22Rv1 (cell line): ENCODE data around the gene CATSPERB.

Source experiments
- ZFX ChIP-seq: fragments of 450-650 bp; IDR thresholded peaks from 2 replicates; pipeline ENCODE4 v1.6.1; 2017; ENCODE audit warnings: antibody characterized with exemption, borderline replicate concordance
- TF ChIP-seq, protein P1 (sequence below): fragments of 450-650 bp; IDR thresholded peaks from 2 replicates; pipeline ENCODE4 v1.5.1; 2017; ENCODE audit warnings: mild to moderate bottlenecking

DNA sequence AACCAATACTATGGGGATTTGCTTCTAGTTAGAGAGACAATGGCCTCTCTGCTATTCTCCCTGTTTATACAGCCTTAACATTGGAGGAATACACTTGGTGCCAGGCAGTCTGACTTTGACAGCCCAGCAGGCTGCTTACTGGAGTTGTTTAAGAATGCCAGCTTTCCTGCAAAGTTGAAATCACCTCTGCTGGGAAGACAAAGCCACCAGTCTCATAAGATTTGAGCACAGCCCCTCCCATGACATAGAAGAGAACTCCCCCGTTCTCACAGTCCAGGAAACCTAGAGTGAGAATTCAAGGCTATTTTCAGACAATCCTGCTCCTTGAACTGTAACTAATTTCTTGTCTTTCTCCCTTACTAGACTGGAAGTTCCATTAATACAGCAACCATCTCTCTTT, 21.1 kb upstream of the CATSPERB start:
- TF ChIP-seq, protein P1, sequence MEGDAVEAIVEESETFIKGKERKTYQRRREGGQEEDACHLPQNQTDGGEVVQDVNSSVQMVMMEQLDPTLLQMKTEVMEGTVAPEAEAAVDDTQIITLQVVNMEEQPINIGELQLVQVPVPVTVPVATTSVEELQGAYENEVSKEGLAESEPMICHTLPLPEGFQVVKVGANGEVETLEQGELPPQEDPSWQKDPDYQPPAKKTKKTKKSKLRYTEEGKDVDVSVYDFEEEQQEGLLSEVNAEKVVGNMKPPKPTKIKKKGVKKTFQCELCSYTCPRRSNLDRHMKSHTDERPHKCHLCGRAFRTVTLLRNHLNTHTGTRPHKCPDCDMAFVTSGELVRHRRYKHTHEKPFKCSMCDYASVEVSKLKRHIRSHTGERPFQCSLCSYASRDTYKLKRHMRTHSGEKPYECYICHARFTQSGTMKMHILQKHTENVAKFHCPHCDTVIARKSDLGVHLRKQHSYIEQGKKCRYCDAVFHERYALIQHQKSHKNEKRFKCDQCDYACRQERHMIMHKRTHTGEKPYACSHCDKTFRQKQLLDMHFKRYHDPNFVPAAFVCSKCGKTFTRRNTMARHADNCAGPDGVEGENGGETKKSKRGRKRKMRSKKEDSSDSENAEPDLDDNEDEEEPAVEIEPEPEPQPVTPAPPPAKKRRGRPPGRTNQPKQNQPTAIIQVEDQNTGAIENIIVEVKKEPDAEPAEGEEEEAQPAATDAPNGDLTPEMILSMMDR, result no peak
- no peak for TF ChIP-seq ZFX
